IPS DF 4.7 (cell line): Measurements from ENCODE around the gene PAIP1.
"Not testable (repeated sequence)": the region's sequence is repeated elsewhere in the genome, so short reads cannot be mapped to it uniquely, and the experiment has no call there.

ENCODE experiments used
- DNase-seq: peaks from one replicate; pipeline ENCODE4 v3.0.0-alpha.2; 2013; ENCODE audit warnings: low spot score; ENCODE audit errors: extremely low read depth

Gene PAIP1

GRCh38 chr5:43515678-43516048 is 41.2 kb downstream of the PAIP1 start:
- DNase-seq = no peak

DNA sequence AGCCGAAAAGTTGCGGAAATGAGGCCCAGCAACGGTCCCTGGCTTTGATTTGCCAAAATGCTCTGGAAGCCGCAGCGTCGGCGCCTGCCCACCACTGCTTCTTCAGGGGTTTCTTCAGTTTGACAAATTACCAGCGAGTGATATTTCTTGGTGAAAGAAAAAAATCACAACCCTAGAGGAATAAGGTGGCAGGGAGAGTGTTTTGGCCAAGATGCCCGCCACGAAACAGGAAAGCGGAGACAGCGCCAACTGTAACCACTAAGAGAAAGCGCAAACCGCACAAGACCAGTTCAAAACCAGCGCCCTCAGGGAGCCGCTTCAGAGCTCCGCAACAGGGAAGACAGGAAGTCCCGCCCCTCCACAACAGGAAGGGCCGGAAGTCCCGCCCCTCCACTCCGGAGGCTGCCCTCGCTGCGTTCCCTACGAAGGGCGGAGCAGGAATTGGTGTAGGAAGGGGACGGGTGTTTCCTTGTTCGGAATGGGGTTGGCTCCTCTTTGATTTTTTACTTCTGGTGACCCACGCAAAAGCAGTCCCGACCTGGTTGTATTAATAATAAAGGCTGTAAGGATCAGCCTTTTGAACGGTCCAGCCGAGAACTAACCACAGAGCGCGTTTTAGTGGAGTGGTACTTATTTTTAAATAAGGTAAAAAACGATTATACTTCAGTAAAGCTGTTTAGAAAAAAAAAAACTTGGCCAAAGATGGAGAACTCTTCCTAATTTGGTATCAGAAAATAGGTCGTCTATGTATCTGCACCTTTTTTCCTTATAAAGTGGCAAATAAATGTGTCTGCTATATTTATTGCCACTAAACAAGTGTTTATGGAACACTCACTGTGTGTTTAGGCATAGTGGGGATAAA is 41.8 kb downstream of the PAIP1 start, which contains the start of gene C5orf34:
Gene C5orf34 (minus strand): TSS at position 333 of the 862 bp plus-strand sequence. CDS start 5,809 bp downstream, outside the sequence.
- peak; percentile 88 for DNase-seq

GRCh38 chr5:43514471-43514815 is 42.4 kb downstream of the PAIP1 start:
- DNase-seq = no peak

DNA sequence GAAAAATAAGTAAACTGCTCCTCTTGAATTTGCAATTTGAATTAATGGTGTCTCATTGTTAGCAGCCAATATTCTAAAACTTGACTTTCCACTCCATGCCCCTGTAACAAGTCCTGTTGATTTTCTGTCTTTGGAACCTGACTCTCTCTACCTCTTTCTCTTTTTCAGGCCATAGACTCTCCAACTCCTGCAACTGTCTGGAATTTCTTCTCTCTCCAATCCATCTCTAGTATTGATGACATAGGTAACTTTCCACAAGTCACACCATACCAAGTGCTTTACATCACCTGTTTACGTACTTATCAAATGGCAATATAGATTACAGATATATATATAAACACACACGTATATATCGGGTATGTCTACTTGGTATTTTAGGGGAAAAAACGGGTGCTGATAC is 42.9 kb downstream of the PAIP1 start:
- no peak for DNase-seq

DNA sequence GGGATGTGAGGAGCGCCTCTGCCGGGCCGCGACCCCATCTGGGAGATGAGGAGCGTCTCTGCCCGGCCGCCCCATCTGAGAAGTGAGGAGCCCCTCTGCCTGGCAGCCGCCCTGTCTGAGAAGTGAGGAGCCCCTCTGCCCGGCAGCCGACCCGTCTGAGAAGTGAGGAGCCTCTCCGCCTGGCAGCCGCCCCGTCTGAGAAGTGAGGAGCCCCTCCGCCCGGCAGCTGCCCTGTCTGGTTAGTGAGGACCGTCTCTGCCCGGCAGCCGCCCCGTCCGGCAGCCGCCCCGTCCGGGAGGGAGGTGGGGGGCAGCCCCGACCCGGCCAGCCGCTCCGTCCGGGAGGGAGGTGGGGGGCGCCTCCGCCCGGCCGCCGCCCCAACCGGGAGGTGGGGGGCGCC is 45.8 kb downstream of the PAIP1 start:
- not testable (repeated sequence) for DNase-seq

GRCh38 chr5:43498581-43498980 is 58.3 kb downstream of the PAIP1 start:
- no peak for DNase-seq

DNA sequence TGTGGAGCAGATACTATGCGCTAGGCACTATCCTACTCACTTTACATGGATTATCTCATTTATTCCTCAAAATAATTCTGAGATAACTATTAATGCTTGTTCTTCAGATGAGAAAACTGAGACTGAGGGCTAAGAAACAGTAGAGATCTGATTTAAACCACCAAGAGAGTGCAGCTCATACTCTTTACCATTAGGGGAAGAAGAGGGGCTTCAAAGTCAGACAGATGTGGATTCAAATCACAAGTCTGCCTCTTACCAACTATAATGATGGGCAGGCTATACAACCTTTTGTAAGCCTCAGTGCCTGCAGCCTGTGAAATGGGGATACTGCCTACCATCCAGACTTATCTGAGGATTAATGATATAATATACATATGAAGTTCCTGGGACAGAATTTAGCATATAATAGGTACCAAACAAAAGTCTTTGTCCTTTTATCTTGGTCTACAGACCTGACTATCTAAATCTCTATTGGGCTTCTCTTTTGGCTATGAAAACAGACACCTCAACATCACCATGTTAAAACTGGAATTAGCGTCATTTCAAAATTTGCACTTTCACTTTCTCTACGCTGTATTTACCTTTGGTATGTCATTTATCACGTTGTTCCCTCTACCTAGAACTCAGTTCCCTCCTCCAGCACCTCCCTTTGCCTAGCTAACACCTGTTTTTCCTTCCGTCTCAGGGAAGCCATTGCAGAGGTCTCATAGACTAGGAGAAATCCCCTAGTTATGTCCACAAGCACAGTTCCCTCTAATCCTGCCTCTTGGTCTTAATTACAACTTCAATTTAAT is 59.4 kb downstream of the PAIP1 start:
- no peak for DNase-seq

DNA sequence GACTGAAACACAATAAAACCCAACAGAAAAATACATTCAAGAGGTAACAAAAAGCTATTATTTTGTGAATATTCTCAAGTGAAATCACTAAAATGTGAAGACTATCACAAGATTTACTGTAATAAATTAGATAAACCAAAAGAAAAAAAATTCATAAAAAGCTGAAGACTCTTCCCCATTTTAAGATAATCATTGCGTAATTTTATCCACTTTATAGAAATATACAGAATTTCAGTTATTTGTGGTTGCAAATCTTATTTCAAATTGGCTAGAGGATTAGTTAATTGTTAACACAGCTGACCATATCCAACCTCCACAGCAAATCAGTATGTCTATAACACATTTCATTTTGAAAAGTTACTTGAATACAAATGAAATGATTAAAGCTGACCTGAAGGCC is 65.6 kb downstream of the PAIP1 start:
- no peak for DNase-seq

DNA sequence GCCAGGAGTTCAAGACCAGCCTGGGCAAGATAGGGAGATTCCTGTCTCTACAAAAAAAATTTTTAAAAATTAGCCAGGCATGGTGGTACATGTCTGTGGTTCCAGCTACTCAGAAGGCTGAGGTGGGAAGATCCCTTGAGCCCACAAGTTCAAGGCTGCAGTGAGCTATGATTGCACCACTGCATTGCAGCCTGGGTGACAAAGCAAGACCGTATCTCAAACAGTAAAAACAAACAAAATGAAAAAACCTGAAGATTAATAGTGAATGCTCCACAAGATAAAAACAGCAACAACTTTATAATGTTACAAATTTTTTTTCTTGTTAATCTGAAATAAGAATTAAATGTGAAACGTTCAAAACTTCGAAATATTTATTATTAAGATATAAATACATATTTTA is 70.5 kb downstream of the PAIP1 start:
- no peak for DNase-seq

- no peak for DNase-seq
Observed at GRCh38 chr5:43485406-43485805, 71.5 kb downstream of the PAIP1 start.

DNA sequence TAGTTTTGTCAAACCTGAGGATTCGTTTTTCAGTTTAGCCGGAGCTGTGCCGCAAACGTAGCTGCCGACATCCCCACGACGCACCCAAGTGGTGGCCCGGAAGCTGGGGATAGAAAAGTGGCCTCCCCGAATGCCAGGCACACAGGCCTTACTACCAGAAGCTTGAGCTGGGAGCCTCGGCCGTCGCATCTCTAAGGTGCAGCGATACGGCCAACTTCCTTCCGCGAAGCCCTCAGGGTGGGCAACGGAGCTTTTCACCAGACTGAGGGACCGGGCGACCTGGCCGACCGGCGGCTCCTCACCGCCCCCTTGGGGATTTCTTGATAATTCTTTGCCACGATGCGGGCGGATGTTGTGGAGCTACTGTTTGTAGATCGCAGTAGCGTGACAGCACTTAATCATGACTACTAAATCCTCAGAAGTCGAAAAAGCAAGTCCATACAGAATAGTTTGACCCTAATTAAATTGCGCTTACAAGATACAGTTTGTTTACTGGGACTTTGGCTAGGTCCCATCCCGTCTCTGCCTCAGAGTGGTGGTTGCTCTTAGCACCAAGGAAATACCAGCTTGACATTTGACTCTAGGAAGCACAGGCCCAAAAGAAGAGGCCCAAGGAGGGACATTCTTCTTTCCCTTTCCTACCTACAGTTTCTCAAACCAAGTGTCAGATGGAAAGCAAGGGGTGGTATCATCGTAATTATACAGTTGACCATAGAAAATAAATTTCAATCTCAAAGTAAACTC is 72.6 kb downstream of the PAIP1 start:
- DNase-seq = no peak

DNA sequence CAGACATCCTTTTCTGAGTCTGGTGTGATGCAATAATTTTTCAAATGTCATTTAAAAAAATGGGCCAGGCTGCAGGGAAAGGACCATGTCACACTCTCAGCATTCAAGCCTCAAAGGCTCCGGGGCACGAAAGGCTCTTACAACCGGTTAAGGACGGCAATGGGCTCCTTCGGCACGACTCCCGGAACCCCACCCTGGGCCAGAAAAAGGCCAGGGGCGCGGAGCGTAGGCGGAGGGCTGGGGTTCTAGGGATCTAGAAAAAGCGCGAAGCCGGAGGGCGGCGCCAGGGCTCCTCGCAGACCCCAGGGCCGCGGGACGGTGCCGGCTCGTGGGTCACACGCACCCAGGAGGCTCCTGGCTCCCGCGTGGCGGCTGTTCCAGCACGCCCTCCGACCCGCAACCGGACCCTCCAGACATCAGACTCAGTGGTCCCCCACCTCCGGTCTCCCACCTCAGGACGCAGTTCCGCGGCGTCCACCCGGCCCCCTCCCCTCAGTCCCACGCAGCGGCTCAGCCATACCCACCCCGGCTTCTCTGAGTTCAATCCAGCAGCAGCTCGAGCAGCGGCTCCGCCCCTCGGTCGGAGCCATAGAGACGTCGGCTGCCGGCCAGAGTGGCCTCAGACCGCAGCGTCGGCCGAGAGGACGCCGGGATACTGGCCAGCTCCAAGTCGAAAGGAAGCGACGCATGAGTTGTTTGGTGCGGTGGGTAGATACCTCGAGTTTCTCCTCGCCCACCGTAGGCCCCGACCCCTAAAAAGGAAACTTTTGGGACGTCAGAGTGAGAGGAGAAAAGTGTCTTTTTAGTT is 73.4 kb downstream of the PAIP1 start, which contains the start of gene TMEM267:
Gene TMEM267 (minus strand): TSS at position 568 of the 808 bp plus-strand sequence. CDS start 29,896 bp downstream, outside the sequence.
- no peak for DNase-seq

DNA sequence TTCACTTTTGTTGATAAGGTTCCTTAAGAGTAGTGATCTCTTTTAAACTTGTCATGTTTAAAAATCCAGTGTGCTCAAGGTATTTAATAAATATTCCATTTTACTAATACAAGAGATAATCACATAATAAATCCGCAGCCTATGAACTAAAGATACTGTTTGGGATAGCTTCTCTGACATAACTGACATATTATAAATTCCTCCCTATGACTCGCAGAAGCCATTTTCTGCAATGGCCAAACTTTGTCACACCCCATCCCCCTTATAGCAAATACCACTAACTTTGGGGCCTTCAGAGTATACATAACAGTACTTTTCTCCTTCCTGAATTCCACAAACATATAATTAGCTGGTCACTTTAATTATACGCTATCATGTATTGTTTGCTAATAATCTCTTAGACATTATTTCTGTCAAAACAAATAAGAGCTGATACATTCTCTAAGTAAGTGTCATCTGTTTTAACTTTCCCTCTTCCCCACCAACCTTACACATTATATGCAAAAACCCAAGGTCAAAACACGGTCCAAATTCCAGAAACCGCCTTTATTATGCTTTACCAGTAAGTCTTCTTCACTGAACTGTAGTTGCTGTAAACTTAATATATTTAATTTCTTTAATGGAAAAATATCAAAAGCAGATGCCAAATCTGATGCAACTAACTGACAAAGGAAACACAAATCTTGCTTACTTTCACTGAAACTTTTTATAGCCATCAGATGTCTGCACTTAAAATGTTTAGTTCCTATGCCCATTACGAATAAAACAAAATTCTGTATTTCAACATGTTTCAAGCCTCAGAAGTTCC is 74.2 kb downstream of the PAIP1 start:
- DNase-seq = no peak
